Measurements from ENCODE around the gene PECR. TPM values are rescaled to one million over a fixed set of nuclear protein-coding genes. Genes with fewer than 3 reads are reported as not detected.

The PECR gene
- total and polyA plus RNA-seq, 2 of the 4 experiments (the other 2 are of a cell fraction), result 11.4 to 17.7 TPM

DNA sequence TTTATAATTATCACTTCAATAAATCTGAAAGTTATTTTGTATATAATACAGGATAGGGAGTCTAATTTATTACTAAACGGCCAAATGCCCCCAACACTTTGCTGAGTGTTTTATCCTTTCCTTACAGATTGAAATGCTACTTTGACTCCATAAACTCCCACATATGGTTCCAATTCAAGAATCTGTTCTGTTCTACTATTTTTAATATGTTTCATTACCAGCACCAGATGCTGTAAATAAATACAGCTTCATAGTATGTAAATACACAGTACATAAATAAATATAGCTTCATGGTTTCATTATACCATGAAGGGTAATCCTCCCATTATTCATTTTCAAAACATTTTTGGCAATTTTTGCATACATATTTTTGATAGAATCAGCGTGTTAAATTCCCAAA, 34.2 kb downstream of the PECR start:
- Histone ChIP-seq H3K4ac (ENCODE audit: low read depth, low read length) (no peak overlapping the region), H2AK5ac (ENCODE audit: low read depth, low read length) (no peak overlapping the region), H3K79me1 (ENCODE audit: low read depth in 1 of 2, low read length in 2 of 2) (no peaks in the 10 kb centered on the region), H2BK5ac (ENCODE audit: low read depth, low read length, poor library complexity, severe bottlenecking) (no peak overlapping the region), H4K8ac (ENCODE audit: low read depth in 2 of 2, low read length in 2 of 2) (no peak overlapping the region), H2BK120ac (ENCODE audit: low read depth, low read length) (no peak overlapping the region), H3K23ac (ENCODE audit: low read depth, low read length) (no peak overlapping the region), H3K4me2 (ENCODE audit: low read depth, low read length) (no peak overlapping the region), H3K14ac (replicated peaks; ENCODE audit: low read depth, low read length) (no peak overlapping the region), H2BK15ac (ENCODE audit: low read depth, low read length) (no peak overlapping the region), H3K4me3 (ENCODE audit: insufficient read depth, low read depth, low read length) (no peak overlapping the region), H2AFZ (replicated peaks; ENCODE audit: low read length, poor library complexity) (no peak overlapping the region), H3K9me3 (ENCODE audit: control insufficient read depth, insufficient read depth, low read length) (no peaks in the 10 kb centered on the region), H4K91ac (ENCODE audit: insufficient read depth, low read depth, low read length) (no peak overlapping the region), H4K5ac (ENCODE audit: low read depth, low read length) (no peak overlapping the region), H3K27ac (ENCODE audit: insufficient read depth, low read length) (no peak overlapping the region), H3K18ac (ENCODE audit: low read depth, low read length) (no peak overlapping the region), H3K56ac (ENCODE audit: extremely low read depth, insufficient read depth, low read length) (no peak overlapping the region), H2AK9ac (replicated peaks; ENCODE audit: low read depth, low read length, poor library complexity) (no peak overlapping the region), H3K27me3 (ENCODE audit: control insufficient read depth, insufficient read depth, low read length) (no peaks in the 10 kb centered on the region), H3K9me1 (ENCODE audit: insufficient read depth, low read length) (0 out of 2 replicates have a peak, but pooled peaks cover 4% of the 10 kb centered on the region), H3K36me3 (ENCODE audit: control insufficient read depth, insufficient read depth, low read length) (0 out of 2 replicates have a peak, but pooled peaks cover 2% of the 10 kb centered on the region), H4K20me1 (ENCODE audit: insufficient read depth, low read length) (no peaks in the 10 kb centered on the region), H2BK20ac (ENCODE audit: low read depth, low read length) (no peak overlapping the region), H3K9ac (ENCODE audit: low read depth, low read length) (no peak overlapping the region), H3K4me1 (ENCODE audit: control insufficient read depth, insufficient read depth, low read length) (no peaks in the 10 kb centered on the region)
- WGBS, 2 experiments (ENCODE audit: extremely low coverage in 2 of 2, insufficient read length in 1 of 2), result no CpG with 5 or more reads among the region's 2 CpGs
- CTCF ChIA-PET, result no interaction called here
- POLR2A ChIA-PET (ENCODE audit: unreplicated experiment), result no interaction called here
- dilution Hi-C loops (cut with HindIII; ENCODE audit: low sequenced_read_pairs, unreplicated experiment) (no loop called here), in situ Hi-C loops (cut with MboI; ENCODE audit: low sequenced_read_pairs) (no loop called here), intact Hi-C loops (cut with micrococcal nuclease) (no loop called here)
- no peak for DNase-seq
- no peak for ATAC-seq (ENCODE audit: low read depth)
- no TSS peak for BruUV-seq (replicated peaks)
- TF ChIP-seq RAD21 (IDR thresholded peaks at IDR 0.05; ENCODE audit: low read length) (no peak), FOS (IDR thresholded peaks at IDR 0.05; ENCODE audit: low read depth, low read length) (no peak), MAFK (IDR thresholded peaks at IDR 0.05; ENCODE audit: low read depth, low read length) (no peak), BHLHE40 (IDR thresholded peaks at IDR 0.05; ENCODE audit: low read depth, low read length) (no peak), RFX5 (IDR thresholded peaks at IDR 0.05; ENCODE audit: low read depth, low read length) (no peak)
- TF ChIP-seq, protein P1, sequence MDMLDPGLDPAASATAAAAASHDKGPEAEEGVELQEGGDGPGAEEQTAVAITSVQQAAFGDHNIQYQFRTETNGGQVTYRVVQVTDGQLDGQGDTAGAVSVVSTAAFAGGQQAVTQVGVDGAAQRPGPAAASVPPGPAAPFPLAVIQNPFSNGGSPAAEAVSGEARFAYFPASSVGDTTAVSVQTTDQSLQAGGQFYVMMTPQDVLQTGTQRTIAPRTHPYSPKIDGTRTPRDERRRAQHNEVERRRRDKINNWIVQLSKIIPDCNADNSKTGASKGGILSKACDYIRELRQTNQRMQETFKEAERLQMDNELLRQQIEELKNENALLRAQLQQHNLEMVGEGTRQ (IDR thresholded peaks at IDR 0.05; ENCODE audit: low read depth, low read length), result no peak

All from IMR-90 (cell line).